ENCODE data around the gene FNBP1. TPM values are rescaled to one million over a fixed set of nuclear protein-coding genes. Genes with fewer than 3 reads are reported as not detected.
"Not testable (repeated sequence)": the region's sequence is repeated elsewhere in the genome, so short reads cannot be mapped to it uniquely, and the experiment has no call there.

FNBP1 gene
- total RNA-seq, 2 donors from 2014 or later: 17.1 to 17.9 TPM

- ATAC-seq (no peak), DNase-seq (no peak)
- TF ChIP-seq CTCF (IDR thresholded peaks at IDR 0.05) (no peak), POLR2A (IDR thresholded peaks at IDR 0.05) (no peak)
- Histone ChIP-seq H3K4me3 (no peak overlapping the region), H3K27me3 (no peaks in the 10 kb centered on the region), H3K36me3 (replicated peaks in 1 of 2; ENCODE audit: insufficient read depth in 1 of 2, low read depth in 2 of 2) (no peaks in the 10 kb centered on the region), H3K4me1 (no peaks in the 10 kb centered on the region), H3K9me3 (no peaks in the 10 kb centered on the region), H3K27ac (no peak overlapping the region)
- intact Hi-C loops (cut with DNase I): no loop called here
- 84% methylated on average over 8 of the region's 8 CpGs for WGBS, 2 donors
These were observed 38.9 kb downstream of the FNBP1 start for GRCh38 chr9:130003943-130004552.

GRCh38 chr9:130002320-130002719 is 40.7 kb downstream of the FNBP1 start:
- H3K27me3 ChIP-seq: no peaks in the 10 kb centered on the region
- H3K4me1 ChIP-seq: no peaks in the 10 kb centered on the region
- no peak for ATAC-seq
- H3K27ac ChIP-seq: no peak overlapping the region
- no peak overlapping the region for H3K4me3 ChIP-seq
- no peaks in the 10 kb centered on the region for H3K9me3 ChIP-seq
- no peaks in the 10 kb centered on the region for H3K36me3 ChIP-seq (replicated peaks in 1 of 2; ENCODE audit: insufficient read depth in 1 of 2, low read depth in 2 of 2)
- TF ChIP-seq CTCF (IDR thresholded peaks at IDR 0.05) (no peak), POLR2A (IDR thresholded peaks at IDR 0.05) (no peak)
- no peak for DNase-seq
- 84% methylated on average over 5 of the region's 5 CpGs for WGBS, 2 donors
- intact Hi-C loops (cut with DNase I): no loop called here

- H3K9me3 ChIP-seq: no peaks in the 10 kb centered on the region
- intact Hi-C loops (cut with DNase I): no loop called here
- no peak overlapping the region for H3K27ac ChIP-seq
- no peaks in the 10 kb centered on the region for H3K27me3 ChIP-seq
- DNase-seq: no peak
- no peak overlapping the region for H3K4me3 ChIP-seq
- 79 to 82% methylated on average over 7 of the region's 7 CpGs for WGBS, 2 donors
- ATAC-seq: no peak
- H3K36me3 ChIP-seq (replicated peaks in 1 of 2; ENCODE audit: insufficient read depth in 1 of 2, low read depth in 2 of 2): no peaks in the 10 kb centered on the region
- H3K4me1 ChIP-seq: no peaks in the 10 kb centered on the region
- no peak for TF ChIP-seq POLR2A (IDR thresholded peaks at IDR 0.05)
- no peak for TF ChIP-seq CTCF (IDR thresholded peaks at IDR 0.05)
These were observed 41.8 kb downstream of the FNBP1 start for GRCh38 chr9:130001190-130001589.

- H3K4me1 ChIP-seq: peaks cover 8% of the 10 kb centered on the region
- TF ChIP-seq CTCF (IDR thresholded peaks at IDR 0.05) (no peak), POLR2A (IDR thresholded peaks at IDR 0.05) (no peak)
- ATAC-seq (no peak), DNase-seq (no peak)
- no peaks in the 10 kb centered on the region for H3K27me3 ChIP-seq
- 78 to 85% methylated on average over 5 of the region's 5 CpGs for WGBS, 2 donors
- no peaks in the 10 kb centered on the region for H3K36me3 ChIP-seq (replicated peaks in 1 of 2; ENCODE audit: insufficient read depth in 1 of 2, low read depth in 2 of 2)
- no peak overlapping the region for H3K27ac ChIP-seq
- no peaks in the 10 kb centered on the region for H3K9me3 ChIP-seq
- no peak overlapping the region for H3K4me3 ChIP-seq
- intact Hi-C loops (cut with DNase I): no loop called here
These were observed 43.9 kb downstream of the FNBP1 start for GRCh38 chr9:129999141-129999510.

GRCh38 chr9:129998491-129999140 is 44.4 kb downstream of the FNBP1 start:
- no peak for ATAC-seq
- Histone ChIP-seq H3K27me3 (no peaks in the 10 kb centered on the region), H3K4me3 (no peak overlapping the region), H3K9me3 (no peaks in the 10 kb centered on the region), H3K4me1 (peaks cover 8% of the 10 kb centered on the region), H3K36me3 (replicated peaks in 1 of 2; ENCODE audit: insufficient read depth in 1 of 2, low read depth in 2 of 2) (no peaks in the 10 kb centered on the region), H3K27ac (no peak overlapping the region)
- intact Hi-C loops (cut with DNase I): no loop called here
- WGBS, 2 donors: 58 to 63% methylated on average over 5 of the region's 5 CpGs
- TF ChIP-seq POLR2A (IDR thresholded peaks at IDR 0.05) (no peak), CTCF (IDR thresholded peaks at IDR 0.05) (no peak)
- DNase-seq: no peak

GRCh38 chr9:129997706-129998105 is 45.3 kb downstream of the FNBP1 start:
- ATAC-seq; H3K4me1 ChIP-seq; intact Hi-C loops (cut with DNase I); H3K36me3 ChIP-seq (replicated peaks in 1 of 2; ENCODE audit: insufficient read depth in 1 of 2, low read depth in 2 of 2); H3K4me3 ChIP-seq; H3K9me3 ChIP-seq; H3K27me3 ChIP-seq; DNase-seq; H3K27ac ChIP-seq: not testable (repeated sequence)
- WGBS, 2 donors: 93 to 100% methylated on average over 3 of the region's 3 CpGs

Data from body of pancreas (tissue), 4 donors.